ENCODE data around the gene TGM6.

TGM6 gene

GRCh38 chr20:2361035-2361593 is 19.6 kb upstream of the TGM6 start:
- no peak overlapping the region for H3K4me3 ChIP-seq (ENCODE audit: low read length)
- H4K20me1 ChIP-seq (ENCODE audit: insufficient read depth, low read length), result no peaks in the 10 kb centered on the region
- no peaks in the 10 kb centered on the region for H3K79me2 ChIP-seq (ENCODE audit: low read length)
- TF ChIP-seq CTCF (IDR thresholded peaks at IDR 0.05; ENCODE audit: low read depth, low read length), result no peak
- no peak for TF ChIP-seq EZH2phosphoT487 (IDR thresholded peaks at IDR 0.05; ENCODE audit: low read depth)
- no peaks in the 10 kb centered on the region for H3K4me1 ChIP-seq (ENCODE audit: low read length)
- no peak overlapping the region for H2AFZ ChIP-seq (ENCODE audit: low read depth, low read length)
- H3K9me3 ChIP-seq (ENCODE audit: insufficient read depth, low read length), result peaks cover 10% of the 10 kb centered on the region; the same call in 1 of the 2 replicates
- no peak overlapping the region for H3K27ac ChIP-seq (ENCODE audit: low read length)
- no peaks in the 10 kb centered on the region for H3K27me3 ChIP-seq (ENCODE audit: low read depth, low read length)
- H3K4me2 ChIP-seq (ENCODE audit: low read length), result no peak overlapping the region
- no peaks in the 10 kb centered on the region for H3K36me3 ChIP-seq (replicated peaks; ENCODE audit: low read depth, low read length)
- H3K9ac ChIP-seq (ENCODE audit: low read length), result no peak overlapping the region

- H3K9me3 ChIP-seq (ENCODE audit: insufficient read depth, low read length), result peaks cover 10% of the 10 kb centered on the region; the same call in 1 of the 2 replicates
- no peak overlapping the region for H3K4me2 ChIP-seq (ENCODE audit: low read length)
- H3K79me2 ChIP-seq (ENCODE audit: low read length), result no peaks in the 10 kb centered on the region
- TF ChIP-seq EZH2phosphoT487 (IDR thresholded peaks at IDR 0.05; ENCODE audit: low read depth) (no peak), CTCF (IDR thresholded peaks at IDR 0.05; ENCODE audit: low read depth, low read length) (no peak)
- no peaks in the 10 kb centered on the region for H4K20me1 ChIP-seq (ENCODE audit: insufficient read depth, low read length)
- H3K9ac ChIP-seq (ENCODE audit: low read length), result no peak overlapping the region
- no peak overlapping the region for H2AFZ ChIP-seq (ENCODE audit: low read depth, low read length)
- peaks cover 9% of the 10 kb centered on the region; the same call in 1 of the 2 replicates for H3K27me3 ChIP-seq (ENCODE audit: low read depth, low read length)
- H3K27ac ChIP-seq (ENCODE audit: low read length), result no peak overlapping the region
- H3K36me3 ChIP-seq (replicated peaks; ENCODE audit: low read depth, low read length), result no peaks in the 10 kb centered on the region
- H3K4me1 ChIP-seq (ENCODE audit: low read length), result no peaks in the 10 kb centered on the region
- H3K4me3 ChIP-seq (ENCODE audit: low read length), result no peak overlapping the region
Observed at GRCh38 chr20:2363187-2363586, 17.5 kb upstream of the TGM6 start.

GRCh38 chr20:2363587-2363986 is 17.1 kb upstream of the TGM6 start:
- Histone ChIP-seq H2AFZ (ENCODE audit: low read depth, low read length) (no peak overlapping the region), H3K9me3 (ENCODE audit: insufficient read depth, low read length) (peaks cover 13% of the 10 kb centered on the region), H3K27ac (ENCODE audit: low read length) (no peak overlapping the region), H3K4me3 (ENCODE audit: low read length) (no peak overlapping the region), H3K36me3 (replicated peaks; ENCODE audit: low read depth, low read length) (no peaks in the 10 kb centered on the region), H4K20me1 (ENCODE audit: insufficient read depth, low read length) (no peaks in the 10 kb centered on the region), H3K4me1 (ENCODE audit: low read length) (no peaks in the 10 kb centered on the region), H3K79me2 (ENCODE audit: low read length) (no peaks in the 10 kb centered on the region), H3K9ac (ENCODE audit: low read length) (no peak overlapping the region), H3K4me2 (ENCODE audit: low read length) (no peak overlapping the region), H3K27me3 (ENCODE audit: low read depth, low read length) (peaks cover 13% of the 10 kb centered on the region; the same call in 1 of the 2 replicates)
- TF ChIP-seq CTCF (IDR thresholded peaks at IDR 0.05; ENCODE audit: low read depth, low read length) (no peak), EZH2phosphoT487 (IDR thresholded peaks at IDR 0.05; ENCODE audit: low read depth) (no peak)

- Histone ChIP-seq H3K27me3 (ENCODE audit: low read depth, low read length) (peaks cover 16% of the 10 kb centered on the region; the same call in 1 of the 2 replicates), H3K4me1 (ENCODE audit: low read length) (no peaks in the 10 kb centered on the region), H3K79me2 (ENCODE audit: low read length) (no peaks in the 10 kb centered on the region), H3K9me3 (ENCODE audit: insufficient read depth, low read length) (peaks cover 16% of the 10 kb centered on the region), H2AFZ (ENCODE audit: low read depth, low read length) (no peak overlapping the region), H3K27ac (ENCODE audit: low read length) (no peak overlapping the region), H3K9ac (ENCODE audit: low read length) (no peak overlapping the region), H3K4me3 (ENCODE audit: low read length) (no peak overlapping the region), H3K36me3 (replicated peaks; ENCODE audit: low read depth, low read length) (no peaks in the 10 kb centered on the region), H3K4me2 (ENCODE audit: low read length) (no peak overlapping the region), H4K20me1 (ENCODE audit: insufficient read depth, low read length) (no peaks in the 10 kb centered on the region)
- TF ChIP-seq EZH2phosphoT487 (IDR thresholded peaks at IDR 0.05; ENCODE audit: low read depth) (no peak), CTCF (IDR thresholded peaks at IDR 0.05; ENCODE audit: low read depth, low read length) (no peak)
Observed at GRCh38 chr20:2364044-2364443, 16.7 kb upstream of the TGM6 start.

Data from OCI-LY3 (cell line).